Vagina (tissue), 2 donors: ENCODE data around the gene CEP85L. TPM values are rescaled to one million over a fixed set of nuclear protein-coding genes. Genes with fewer than 3 reads are reported as not detected.
A peak's percentile ranks its signal among the peaks of the same experiment; 100 is the strongest.

Source experiments
- DNase-seq, 2 donors: peaks; one replicate each; pipeline ENCODE4 v3.0.0-alpha.2; 2017; ENCODE audit errors: extremely low spot score in 2 of 2
- H3K27ac ChIP-seq: fragments of 200-600 bp; sonication (generic); one replicate; pipeline ENCODE4 v1.5.1; 2019
- H3K27me3 ChIP-seq: fragments of 200-600 bp; sonication (generic); one replicate; pipeline ENCODE4 v1.5.1; 2019
- H3K36me3 ChIP-seq, 2 donors: fragments of 200-600 bp; sonication (generic); one replicate each; pipeline ENCODE4 v1.5.1; 2017 to 2019
- H3K4me1 ChIP-seq: fragments of 200-600 bp; sonication (generic); one replicate; pipeline ENCODE4 v1.5.1; 2019
- H3K4me3 ChIP-seq, 2 donors: fragments of 200-600 bp; sonication (generic); 1 replicate in 1 of 2; 2 replicates in 1 of 2; pipeline ENCODE4 v1.5.1; 2016 to 2019
- H3K9me3 ChIP-seq: fragments of 200-600 bp; sonication (generic); one replicate; pipeline ENCODE4 v1.5.1; 2019
- CTCF ChIP-seq, 3 experiments: fragments of 450-650 bp in 2 of 3; fragments of 200-600 bp in 1 of 3; sonication (generic) in 1 of 3; IDR thresholded peaks; one replicate each; pipeline ENCODE4 v1.5.1; 2017 to 2019; ENCODE audit warnings: antibody characterized with exemption in 3 of 3, mild to moderate bottlenecking in 2 of 3, moderate library complexity in 2 of 3
- POLR2A ChIP-seq, 2 donors: fragments of 450-650 bp; IDR thresholded peaks; one replicate each; pipeline ENCODE4 v1.6.1; 2017; ENCODE audit warnings: antibody characterized with exemption in 2 of 2, mild to moderate bottlenecking in 2 of 2, moderate library complexity in 2 of 2
- POLR2AphosphoS5 ChIP-seq, 2 donors: sonication (generic); formaldehyde crosslinking; IDR thresholded peaks; one replicate each; pipeline ENCODE4 v1.9.0; 2017; ENCODE audit warnings: antibody characterized with exemption in 2 of 2, mild to moderate bottlenecking in 2 of 2, low read depth in 1 of 2; ENCODE audit not compliant: insufficient read depth in 1 of 2
- intact Hi-C: fragments of 100-400 bp; cut with DNase I; formaldehyde crosslinking; loops from one replicate; pipeline ENCODE4 v1.15.1; 2023
- total RNA-seq: library from RNA; depleted of rRNA; stranded (reverse); fragments of >200 nt; gene quantifications from one replicate; pipeline ENCODE4 v1.2.3, GENCODE V29; 2016

The CEP85L gene
- total RNA-seq, 1 donor from 2014 or later = 11.8 TPM

GRCh38 chr6:118553132-118553531, 98.3 kb downstream of the CEP85L start:
- no peak overlapping the region for H3K4me3 ChIP-seq
- no peaks in the 10 kb centered on the region for H3K36me3 ChIP-seq
- peaks cover 6% of the 10 kb centered on the region for H3K4me1 ChIP-seq
- no peaks in the 10 kb centered on the region for H3K9me3 ChIP-seq
- TF ChIP-seq CTCF (IDR thresholded peaks at IDR 0.05) = no peak
- no peak for TF ChIP-seq POLR2AphosphoS5 (IDR thresholded peaks at IDR 0.05; ENCODE audit: insufficient read depth in 1 of 2, low read depth in 1 of 2)
- no peak for TF ChIP-seq POLR2A (IDR thresholded peaks at IDR 0.05)
- H3K27ac ChIP-seq = no peak overlapping the region
- no peaks in the 10 kb centered on the region for H3K27me3 ChIP-seq
- intact Hi-C loops = no loop called here
- no peak for DNase-seq

GRCh38 chr6:118551063-118552053, 100.0 kb downstream of the CEP85L start:
- H3K36me3 ChIP-seq = no peaks in the 10 kb centered on the region
- no peak overlapping the region for H3K4me3 ChIP-seq
- no peak for DNase-seq
- peak overlapping the region; percentile 24 for H3K27ac ChIP-seq
- intact Hi-C loops = no loop called here
- H3K9me3 ChIP-seq = no peaks in the 10 kb centered on the region
- TF ChIP-seq POLR2AphosphoS5 (IDR thresholded peaks at IDR 0.05; ENCODE audit: insufficient read depth in 1 of 2, low read depth in 1 of 2) (peak in 1 of 2 donors; percentile 10), CTCF (IDR thresholded peaks at IDR 0.05) (peak; percentile 20 to 26 (median 23)), POLR2A (IDR thresholded peaks at IDR 0.05) (no peak)
- peaks cover 6% of the 10 kb centered on the region for H3K4me1 ChIP-seq
- no peaks in the 10 kb centered on the region for H3K27me3 ChIP-seq

- H3K9me3 ChIP-seq = no peaks in the 10 kb centered on the region
- H3K4me1 ChIP-seq = peaks cover 6% of the 10 kb centered on the region
- peak overlapping the region; percentile 4 to 18 for H3K4me3 ChIP-seq
- intact Hi-C loops = no loop called here
- no peak for TF ChIP-seq POLR2A (IDR thresholded peaks at IDR 0.05)
- no peak for TF ChIP-seq POLR2AphosphoS5 (IDR thresholded peaks at IDR 0.05; ENCODE audit: insufficient read depth in 1 of 2, low read depth in 1 of 2)
- DNase-seq = no peak
- no peak overlapping the region for H3K27ac ChIP-seq
- H3K27me3 ChIP-seq = no peaks in the 10 kb centered on the region
- no peaks in the 10 kb centered on the region for H3K36me3 ChIP-seq
Observed at GRCh38 chr6:118548613-118549012, 102.8 kb downstream of the CEP85L start.

GRCh38 chr6:118548136-118548535, 103.3 kb downstream of the CEP85L start, which contains the start of gene PLN:
Gene PLN (plus strand): TSS chr6:118548296. CDS start chr6:118558922, 10,626 bp downstream.
- H3K36me3 ChIP-seq = no peaks in the 10 kb centered on the region
- no peak within 1 kb of the TSS for H3K27ac ChIP-seq
- peaks cover 3% of the 10 kb centered on the region for H3K4me1 ChIP-seq
- intact Hi-C loops = no loop called here
- no peaks in the 10 kb centered on the region for H3K27me3 ChIP-seq
- TF ChIP-seq CTCF (IDR thresholded peaks at IDR 0.05) (no peak), POLR2AphosphoS5 (IDR thresholded peaks at IDR 0.05; ENCODE audit: insufficient read depth in 1 of 2, low read depth in 1 of 2) (no peak), POLR2A (IDR thresholded peaks at IDR 0.05) (no peak)
- peak within 1 kb of the TSS; percentile 4 to 18 for H3K4me3 ChIP-seq
- no peak for DNase-seq
- no peaks in the 10 kb centered on the region for H3K9me3 ChIP-seq

GRCh38 chr6:118546880-118547218, 104.5 kb downstream of the CEP85L start:
- Histone ChIP-seq H3K27me3 (no peaks in the 10 kb centered on the region), H3K9me3 (no peaks in the 10 kb centered on the region), H3K4me3 (no peak overlapping the region), H3K4me1 (peaks cover 5% of the 10 kb centered on the region), H3K36me3 (no peaks in the 10 kb centered on the region), H3K27ac (no peak overlapping the region)
- intact Hi-C loops = no loop called here
- no peak for DNase-seq
- TF ChIP-seq CTCF (IDR thresholded peaks at IDR 0.05) (no peak), POLR2A (IDR thresholded peaks at IDR 0.05) (no peak), POLR2AphosphoS5 (IDR thresholded peaks at IDR 0.05; ENCODE audit: insufficient read depth in 1 of 2, low read depth in 1 of 2) (no peak)
